H9 (cell line): Measurements from ENCODE around the gene INCENP. TPM values are rescaled to one million over a fixed set of nuclear protein-coding genes. Genes with fewer than 3 reads are reported as not detected.

Source experiments
- DNase-seq: peaks from one replicate; pipeline ENCODE4 v3.0.0-alpha.2; 2017
- H2AFZ ChIP-seq: one replicate; pipeline ENCODE4 v1.6.1; 2013; ENCODE audit warnings: mild to moderate bottlenecking, low read length, control low read depth, moderate library complexity
- H2AK5ac ChIP-seq: 2 replicates; pipeline ENCODE4 v1.6.1; 2013; ENCODE audit warnings: low read length, control low read depth, mixed read lengths; ENCODE audit not compliant: insufficient read length
- H2BK120ac ChIP-seq: one replicate; pipeline ENCODE4 v1.6.1; 2013; ENCODE audit warnings: low read depth, mild to moderate bottlenecking, low read length, control low read depth, inconsistent platforms; ENCODE audit not compliant: poor library complexity, severe bottlenecking
- H2BK12ac ChIP-seq: 2 replicates; pipeline ENCODE4 v1.6.1; 2013; ENCODE audit warnings: low read length, control low read depth, mixed read lengths, low read depth; ENCODE audit not compliant: insufficient read length
- H2BK15ac ChIP-seq: 2 replicates; pipeline ENCODE4 v1.6.1; 2013; ENCODE audit warnings: low read depth, low read length, control low read depth
- H2BK20ac ChIP-seq: one replicate; pipeline ENCODE4 v1.6.1; 2013; ENCODE audit warnings: low read depth, mild to moderate bottlenecking, low read length, control low read depth, inconsistent platforms; ENCODE audit not compliant: poor library complexity, severe bottlenecking
- H2BK5ac ChIP-seq: 2 replicates; pipeline ENCODE4 v1.6.1; 2013; ENCODE audit warnings: low read length, control low read depth, mixed read lengths; ENCODE audit not compliant: insufficient read length
- H3K14ac ChIP-seq: 2 replicates; pipeline ENCODE4 v1.6.1; 2013; ENCODE audit warnings: low read length, control low read depth; ENCODE audit not compliant: insufficient read depth
- H3K18ac ChIP-seq: 2 replicates; pipeline ENCODE4 v1.6.1; 2013; ENCODE audit warnings: low read depth, mild to moderate bottlenecking, mixed read lengths, low read length, control low read depth; ENCODE audit not compliant: insufficient read length
- H3K23ac ChIP-seq: 2 replicates; pipeline ENCODE4 v1.6.1; 2013; ENCODE audit warnings: low read length, control low read depth, mixed read lengths, low read depth; ENCODE audit not compliant: insufficient read length
- H3K23me2 ChIP-seq: 2 replicates; pipeline ENCODE4 v1.6.1; 2013; ENCODE audit warnings: low read depth, mild to moderate bottlenecking, mixed read lengths, low read length, control low read depth; ENCODE audit not compliant: insufficient read length, poor library complexity, severe bottlenecking
- H3K27ac ChIP-seq: 2 replicates; pipeline ENCODE4 v1.5.1; 2013; ENCODE audit warnings: low read length, control low read depth, mixed read lengths, low read depth; ENCODE audit not compliant: insufficient read length
- H3K27me3 ChIP-seq: 2 replicates; pipeline ENCODE4 v1.6.1; 2013; ENCODE audit warnings: low read length, control low read depth, inconsistent platforms; ENCODE audit not compliant: insufficient read depth
- H3K4ac ChIP-seq: 2 replicates; pipeline ENCODE4 v1.6.1; 2013; ENCODE audit warnings: low read depth, mild to moderate bottlenecking, control low read depth, inconsistent platforms, low read length, moderate library complexity
- H3K4me1 ChIP-seq: 2 replicates; pipeline ENCODE4 v1.6.1; 2013; ENCODE audit warnings: low read length, control low read depth, inconsistent platforms; ENCODE audit not compliant: insufficient read depth
- H3K4me2 ChIP-seq: 2 replicates; pipeline ENCODE4 v1.6.1; 2013; ENCODE audit warnings: low read length, control low read depth, mixed read lengths; ENCODE audit not compliant: insufficient read length, insufficient read depth
- H3K56ac ChIP-seq: 2 replicates; pipeline ENCODE4 v1.6.1; 2013; ENCODE audit warnings: low read depth, mild to moderate bottlenecking, mixed read lengths, low read length, control low read depth; ENCODE audit not compliant: insufficient read length
- H3K79me1 ChIP-seq: 2 replicates; pipeline ENCODE4 v1.6.1; 2013; ENCODE audit warnings: low read depth, mild to moderate bottlenecking, moderate library complexity, low read length, control low read depth, inconsistent platforms; ENCODE audit not compliant: insufficient read depth, poor library complexity, severe bottlenecking
- H3K79me2 ChIP-seq: 2 replicates; pipeline ENCODE4 v1.6.1; 2013; ENCODE audit warnings: low read length, control low read depth, inconsistent platforms; ENCODE audit not compliant: insufficient read depth
- H3K9ac ChIP-seq: 2 replicates; pipeline ENCODE4 v1.6.1; 2013; ENCODE audit warnings: low read length, control low read depth, mixed read lengths; ENCODE audit not compliant: insufficient read length; ENCODE audit errors: extremely low read depth
- H3K9me3 ChIP-seq: one replicate; pipeline ENCODE4 v1.6.1; 2013; ENCODE audit warnings: low read depth, low read length, inconsistent platforms; ENCODE audit not compliant: control insufficient read depth
- H3T11ph ChIP-seq: one replicate; pipeline ENCODE4 v1.6.1; 2013; ENCODE audit warnings: mild to moderate bottlenecking, low read length, control low read depth, inconsistent platforms
- H4K20me1 ChIP-seq: one replicate; pipeline ENCODE4 v1.6.1; 2013; ENCODE audit not compliant: control insufficient read depth, insufficient read length, insufficient read depth
- H4K5ac ChIP-seq: 2 replicates; pipeline ENCODE4 v1.6.1; 2013; ENCODE audit warnings: low read depth, mild to moderate bottlenecking, mixed read lengths, low read length, control low read depth; ENCODE audit not compliant: insufficient read length
- H4K8ac ChIP-seq: replicated peaks from 2 replicates; pipeline ENCODE4 v1.6.1; 2013; ENCODE audit warnings: low read length, control low read depth, mixed read lengths, low read depth; ENCODE audit not compliant: insufficient read length
- H4K91ac ChIP-seq: 2 replicates; pipeline ENCODE4 v1.6.1; 2013; ENCODE audit warnings: low read depth, mild to moderate bottlenecking, moderate library complexity, mixed read lengths, low read length, control low read depth; ENCODE audit not compliant: insufficient read length
- H3K27ac Mint-ChIP-seq, 3 experiments: 2 replicates in 2 of 3; 3 replicates in 1 of 3; pipeline ENCODE4 v1.8.0; 2020 to 2021; ENCODE audit warnings: mixed read lengths in 3 of 3, mild to moderate bottlenecking in 1 of 3, moderate library complexity in 1 of 3
- H3K27me3 Mint-ChIP-seq: 2 replicates; pipeline ENCODE4 v1.8.0; 2021; ENCODE audit warnings: low read depth, mild to moderate bottlenecking, moderate library complexity, mixed read lengths
- H3K36me3 Mint-ChIP-seq, 3 experiments: 2 replicates in 2 of 3; 3 replicates in 1 of 3; pipeline ENCODE4 v1.8.0; 2020 to 2021; ENCODE audit warnings: low read depth in 3 of 3, mixed read lengths in 3 of 3; ENCODE audit not compliant: insufficient read depth in 1 of 3
- H3K4me1 Mint-ChIP-seq, 2 experiments: 2 replicates each; pipeline ENCODE4 v1.8.0; 2020; ENCODE audit warnings: mixed read lengths in 2 of 2
- H3K4me3 Mint-ChIP-seq, 2 experiments: 2 replicates in 1 of 2; 3 replicates in 1 of 2; pipeline ENCODE4 v1.8.0; 2020 to 2021; ENCODE audit warnings: mild to moderate bottlenecking in 2 of 2, mixed read lengths in 2 of 2, moderate library complexity in 1 of 2
- H3K9me3 Mint-ChIP-seq, 2 experiments: 2 replicates in 1 of 2; 3 replicates in 1 of 2; pipeline ENCODE4 v1.8.0; 2020; ENCODE audit warnings: mild to moderate bottlenecking in 2 of 2, mixed read lengths in 2 of 2, moderate library complexity in 1 of 2
- WGBS: extraction: QIAGEN DNeasy Blood & Tissue Kit; methylation state at CpG from one replicate; pipeline ENCODE4 v1.1.7; 2013; ENCODE audit warnings: missing lambda C conversion rate, low lambda C conversion rate, mixed read lengths; ENCODE audit not compliant: insufficient read length; ENCODE audit errors: extremely low coverage; 5-methylcytosine and 5-hydroxymethylcytosine counted together
- total RNA-seq: library from RNA; stranded (reverse); gene quantifications from 2 replicates; pipeline ENCODE4 v1.2.1, GENCODE V29; 2021
- TF ChIP-seq, protein P1 (sequence below): fragments of 200-600 bp; sonication (generic); conservative IDR thresholded peaks from 3 replicates; pipeline ENCODE4 v1.8.0; 2021; ENCODE audit warnings: antibody characterized with exemption, mild to moderate bottlenecking

INCENP gene
- total RNA-seq, 1 experiment from 2014 or later: 99.9 TPM

DNA sequence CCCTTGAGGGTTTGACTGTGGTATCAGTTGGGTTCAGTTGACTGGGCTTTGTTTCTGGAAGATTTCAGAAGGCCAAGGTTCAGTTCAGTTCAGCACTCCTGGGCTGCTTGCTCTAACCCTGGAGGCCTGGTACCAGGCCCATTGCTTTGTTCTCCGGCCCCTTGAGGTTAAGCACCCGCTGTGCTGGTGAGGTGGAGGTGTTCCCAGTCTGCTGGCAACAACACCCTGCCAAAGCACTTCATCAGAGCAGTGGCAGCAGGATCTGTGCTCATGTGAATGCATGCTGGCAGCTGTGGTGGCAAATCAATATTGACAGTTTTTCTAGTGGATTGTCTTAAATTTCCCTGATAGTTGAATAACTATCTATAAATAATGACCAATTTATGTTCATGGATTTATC lies 62.4 kb downstream of the INCENP start:
- H2BK5ac ChIP-seq: no peak overlapping the region
- H2AFZ ChIP-seq: no peak overlapping the region
- H4K8ac ChIP-seq: no peak overlapping the region
- H3K27ac ChIP-seq: no peak overlapping the region
- H4K5ac ChIP-seq: no peak overlapping the region
- H3T11ph ChIP-seq: no peak overlapping the region
- peaks cover 3 to 8% of the 10 kb centered on the region in 2 experiments; a peak in 3 of 4 replicates for H3K4me1 Mint-ChIP-seq
- no peak overlapping the region for H2AK5ac ChIP-seq
- peaks cover 0 to 2% of the 10 kb centered on the region in 2 experiments; a peak in 1 of 5 replicates for H3K9me3 Mint-ChIP-seq
- no peaks in the 10 kb centered on the region for H3K79me1 ChIP-seq
- H3K23ac ChIP-seq: no peak overlapping the region
- TF ChIP-seq, protein P1, sequence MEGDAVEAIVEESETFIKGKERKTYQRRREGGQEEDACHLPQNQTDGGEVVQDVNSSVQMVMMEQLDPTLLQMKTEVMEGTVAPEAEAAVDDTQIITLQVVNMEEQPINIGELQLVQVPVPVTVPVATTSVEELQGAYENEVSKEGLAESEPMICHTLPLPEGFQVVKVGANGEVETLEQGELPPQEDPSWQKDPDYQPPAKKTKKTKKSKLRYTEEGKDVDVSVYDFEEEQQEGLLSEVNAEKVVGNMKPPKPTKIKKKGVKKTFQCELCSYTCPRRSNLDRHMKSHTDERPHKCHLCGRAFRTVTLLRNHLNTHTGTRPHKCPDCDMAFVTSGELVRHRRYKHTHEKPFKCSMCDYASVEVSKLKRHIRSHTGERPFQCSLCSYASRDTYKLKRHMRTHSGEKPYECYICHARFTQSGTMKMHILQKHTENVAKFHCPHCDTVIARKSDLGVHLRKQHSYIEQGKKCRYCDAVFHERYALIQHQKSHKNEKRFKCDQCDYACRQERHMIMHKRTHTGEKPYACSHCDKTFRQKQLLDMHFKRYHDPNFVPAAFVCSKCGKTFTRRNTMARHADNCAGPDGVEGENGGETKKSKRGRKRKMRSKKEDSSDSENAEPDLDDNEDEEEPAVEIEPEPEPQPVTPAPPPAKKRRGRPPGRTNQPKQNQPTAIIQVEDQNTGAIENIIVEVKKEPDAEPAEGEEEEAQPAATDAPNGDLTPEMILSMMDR: no peak
- no peak overlapping the region for H3K56ac ChIP-seq
- no peak overlapping the region for H3K4ac ChIP-seq
- DNase-seq: no peak
- no peak overlapping the region for H2BK120ac ChIP-seq
- no peak overlapping the region for H3K27ac Mint-ChIP-seq
- peaks cover 4% of the 10 kb centered on the region for H3K27me3 Mint-ChIP-seq
- H3K36me3 Mint-ChIP-seq: no peaks in the 10 kb centered on the region
- no peak overlapping the region for H3K4me3 Mint-ChIP-seq
- H4K20me1 ChIP-seq: no peaks in the 10 kb centered on the region
- H4K91ac ChIP-seq: no peak overlapping the region
- H3K79me2 ChIP-seq: no peaks in the 10 kb centered on the region
- no peaks in the 10 kb centered on the region for H3K9me3 ChIP-seq
- H3K18ac ChIP-seq: no peak overlapping the region
- H3K9ac ChIP-seq: no peak overlapping the region
- H2BK12ac ChIP-seq: no peak overlapping the region
- WGBS: no CpG with 5 or more reads among the region's 2 CpGs
- H3K4me1 ChIP-seq: no peaks in the 10 kb centered on the region
- H3K14ac ChIP-seq: no peak overlapping the region; the same call in 1 of the 2 replicates
- H3K23me2 ChIP-seq: no peaks in the 10 kb centered on the region
- H2BK20ac ChIP-seq: no peak overlapping the region
- no peaks in the 10 kb centered on the region for H3K27me3 ChIP-seq
- H3K4me2 ChIP-seq: no peak overlapping the region
- H2BK15ac ChIP-seq: no peak overlapping the region
